HG02885 (cell line): ENCODE data around the gene DIP2C.
"Not testable (repeated sequence)": the region's sequence is repeated elsewhere in the genome, so short reads cannot be mapped to it uniquely, and the experiment has no call there.

Source experiments
- ATAC-seq: cut with Tn5 transposase; IDR thresholded peaks from one replicate; pipeline ENCODE4 v1.9.1; 2021; ENCODE audit warnings: mild to moderate bottlenecking; ENCODE audit not compliant: unreplicated experiment, poor library complexity

The DIP2C gene

DNA sequence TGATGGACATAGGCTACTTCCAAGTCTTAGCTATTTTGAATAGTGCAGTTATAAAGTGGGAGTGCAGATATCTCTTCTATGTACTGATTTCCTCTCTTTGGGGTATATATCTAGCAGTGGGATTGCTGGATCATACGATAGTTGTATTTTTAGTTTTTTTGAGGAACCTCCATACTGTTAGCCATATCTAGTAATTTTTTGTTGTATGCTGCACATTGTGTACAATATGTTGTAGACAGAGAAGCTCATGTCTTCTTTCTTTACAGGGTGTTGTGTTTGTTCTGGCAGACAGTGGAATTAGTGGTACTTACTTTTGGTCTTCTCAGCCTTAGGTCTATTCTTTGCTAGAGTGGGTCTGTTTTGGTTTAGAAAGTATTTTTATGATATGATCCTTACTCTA is 13.7 kb upstream of the DIP2C start:
- ATAC-seq = no peak

DNA sequence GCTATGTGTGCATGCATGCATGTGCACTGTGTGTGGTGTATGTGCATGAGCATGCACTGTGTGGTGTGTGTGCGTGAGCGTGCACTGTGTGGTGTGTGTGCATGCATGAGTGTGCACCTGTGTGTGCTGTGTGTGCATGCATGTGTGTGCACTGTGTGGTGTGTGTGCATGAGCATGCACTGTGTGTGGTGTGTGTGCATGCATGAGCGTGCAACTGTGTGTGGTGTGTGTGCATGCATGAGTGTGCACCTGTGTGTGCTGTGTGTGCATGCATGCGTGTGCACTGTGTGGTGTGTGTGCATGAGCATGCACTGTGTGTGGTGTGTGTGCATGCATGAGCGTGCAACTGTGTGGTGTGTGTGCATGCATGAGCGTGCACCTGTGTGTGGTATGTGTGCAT is 10.7 kb upstream of the DIP2C start:
- not testable (repeated sequence) for ATAC-seq

DNA sequence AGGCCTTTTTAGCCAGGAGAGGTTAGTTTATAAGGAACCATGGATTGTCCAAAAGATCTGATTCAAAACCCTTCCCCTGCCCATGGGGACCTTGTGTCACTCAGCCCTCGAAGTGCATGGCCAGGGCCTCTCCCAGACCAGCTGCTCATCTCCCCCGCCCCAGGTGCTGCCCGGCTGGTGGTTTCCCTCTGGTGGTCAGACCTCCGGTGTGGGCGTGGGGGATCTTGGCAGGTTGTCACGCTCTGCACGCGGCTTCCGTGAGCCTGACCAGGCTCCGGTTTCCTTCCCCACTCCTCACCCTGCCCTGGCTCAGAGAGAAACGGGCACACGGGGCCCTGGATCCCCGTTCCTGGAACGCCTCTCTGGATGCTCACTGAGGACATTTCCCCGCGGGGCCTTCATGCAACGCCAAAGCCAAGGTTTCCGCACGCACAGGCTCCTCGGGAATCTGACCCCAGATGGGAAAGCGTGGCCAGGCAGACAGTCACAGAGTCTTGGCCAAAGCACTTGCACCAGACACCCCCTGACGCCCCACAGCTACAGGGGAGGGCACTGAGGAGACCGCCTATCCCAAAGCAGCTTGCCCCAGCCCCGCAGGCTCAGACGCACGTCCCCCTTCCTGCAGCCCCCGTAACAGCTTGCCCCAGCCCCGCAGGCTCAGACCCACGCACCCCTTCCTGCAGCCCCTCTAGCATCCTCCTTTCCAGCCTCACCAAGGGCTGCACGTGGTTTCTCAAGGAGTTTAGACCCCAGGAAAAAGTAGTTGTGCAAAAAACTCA is 7.8 kb upstream of the DIP2C start:
- ATAC-seq = no peak

DNA sequence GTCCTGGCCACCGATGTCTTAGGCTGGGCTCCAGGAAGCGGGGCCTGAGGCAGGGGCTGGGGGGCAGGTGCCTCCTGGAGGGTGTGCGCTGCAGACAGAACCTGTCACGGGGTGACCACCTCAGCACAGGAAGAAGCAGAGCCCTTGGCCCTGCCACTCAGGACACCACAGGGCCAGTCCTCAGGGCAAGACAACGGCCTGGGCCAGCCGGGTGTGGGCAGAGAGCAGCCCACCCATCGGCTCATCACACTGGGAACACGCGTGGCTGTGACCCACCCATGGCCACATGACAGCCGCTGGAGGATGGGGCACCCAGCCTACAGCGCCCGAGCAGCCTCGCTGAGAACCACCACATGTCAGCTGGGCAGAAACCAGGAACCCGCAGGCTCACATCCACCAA is 5.9 kb upstream of the DIP2C start:
- ATAC-seq = no peak

DNA sequence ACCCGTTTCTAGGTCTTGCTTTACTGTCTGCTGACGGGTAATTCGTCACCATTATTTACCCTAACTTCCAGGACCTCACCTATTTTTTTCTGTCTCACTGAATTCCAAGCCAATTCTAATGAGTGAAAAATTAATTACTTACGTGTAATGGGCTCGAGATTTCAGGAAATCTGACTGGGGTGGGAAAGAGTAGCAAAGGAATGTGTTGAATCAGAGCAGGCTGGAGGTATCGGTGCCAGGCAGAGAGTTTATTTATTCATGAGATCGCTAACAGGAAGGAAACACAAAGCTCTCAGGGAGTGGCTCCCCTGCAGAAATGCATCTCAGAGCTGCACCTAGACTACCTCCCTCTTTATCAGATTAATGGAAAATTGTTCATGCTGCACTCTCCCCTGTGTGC is 4.0 kb upstream of the DIP2C start:
- no peak for ATAC-seq

DNA sequence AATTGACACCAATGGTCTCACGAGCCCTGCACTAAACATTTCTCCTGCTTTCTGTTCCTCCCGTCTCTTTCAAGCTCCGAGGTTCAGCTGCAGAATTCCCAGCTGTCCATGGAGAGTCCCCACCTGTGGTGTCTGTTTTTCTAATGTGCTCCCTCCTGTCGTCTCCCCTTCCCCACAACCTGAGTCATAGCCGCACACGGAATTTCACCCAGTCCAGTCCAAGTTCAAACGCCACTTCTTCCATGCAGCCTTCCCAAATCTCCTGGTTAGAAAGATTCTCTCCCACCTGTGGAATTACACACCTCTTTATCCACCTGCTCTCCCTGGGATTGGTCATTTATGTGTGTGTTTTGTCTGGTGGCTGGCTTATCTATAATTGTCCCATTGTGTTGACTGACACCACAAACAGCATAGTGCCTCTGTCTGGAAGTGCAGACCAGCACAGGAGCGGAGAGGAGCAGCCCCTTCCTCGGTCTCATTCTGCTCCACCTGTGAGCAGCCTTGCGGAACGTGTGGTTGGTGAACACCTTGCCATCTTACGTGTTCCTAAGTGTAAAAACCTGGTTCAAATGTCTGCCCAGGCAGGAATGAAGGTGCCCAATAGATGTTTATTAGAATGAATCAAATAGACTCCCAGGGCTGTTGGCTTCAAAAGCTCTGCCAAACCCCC is 3.3 kb upstream of the DIP2C start:
- ATAC-seq = no peak

DNA sequence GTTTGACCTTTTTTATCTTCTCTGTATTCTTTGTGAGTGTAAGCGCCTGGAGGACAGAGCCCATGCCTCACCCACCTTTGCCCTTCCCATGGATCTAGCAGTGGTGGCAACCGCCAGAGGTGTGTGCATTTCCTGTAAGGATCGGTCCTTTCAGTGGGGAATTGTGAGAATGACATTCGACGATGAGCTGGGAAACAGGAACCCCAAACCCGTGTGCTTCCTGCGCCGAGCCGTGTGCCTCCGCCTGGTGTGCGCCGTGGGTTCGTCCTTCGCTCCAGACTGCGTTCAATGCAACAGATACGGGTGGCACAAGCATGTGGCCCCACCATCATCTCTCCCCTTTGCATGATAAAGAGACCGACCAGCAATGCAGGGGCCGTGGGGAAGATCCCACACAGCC is 1.7 kb upstream of the DIP2C start:
- ATAC-seq = no peak

DNA sequence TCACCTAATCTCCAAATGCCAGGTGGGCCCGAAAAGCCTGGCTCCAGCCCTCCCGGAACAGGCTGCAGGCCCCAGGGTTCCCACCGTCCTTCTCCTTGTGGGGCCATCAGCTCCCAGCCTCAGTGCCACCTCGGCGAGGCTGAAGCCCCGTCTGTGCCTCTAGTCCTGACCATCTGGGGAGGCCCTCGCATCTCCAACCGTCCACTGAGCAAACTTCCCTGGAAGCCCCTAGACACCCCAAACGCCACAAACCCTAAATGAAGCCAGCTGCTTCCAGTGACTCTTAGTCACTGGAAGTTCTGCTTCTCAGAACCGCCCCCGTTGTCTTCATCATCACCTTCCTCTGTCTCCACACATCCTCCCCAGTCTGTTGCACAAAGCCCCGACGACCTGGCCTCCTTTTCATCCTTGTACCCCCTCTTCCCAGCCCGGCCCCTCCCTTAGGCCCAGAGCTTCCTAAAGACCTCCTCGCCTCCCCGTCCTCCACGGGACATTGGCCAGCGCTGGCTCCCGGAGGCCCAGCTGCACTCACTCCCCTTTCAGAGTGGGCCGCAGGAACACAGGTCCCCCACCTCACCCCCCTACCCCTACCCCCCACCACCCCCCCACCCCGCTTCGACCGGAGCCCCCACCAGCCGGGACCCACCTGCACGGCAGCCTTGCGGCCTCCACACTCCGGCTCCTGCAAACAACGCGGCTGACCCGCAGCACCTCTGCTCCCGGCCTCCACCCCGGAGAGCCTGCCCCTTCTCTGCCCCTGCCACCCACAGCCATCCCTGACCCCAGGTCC is 1.1 kb upstream of the DIP2C start:
- no peak for ATAC-seq

DNA sequence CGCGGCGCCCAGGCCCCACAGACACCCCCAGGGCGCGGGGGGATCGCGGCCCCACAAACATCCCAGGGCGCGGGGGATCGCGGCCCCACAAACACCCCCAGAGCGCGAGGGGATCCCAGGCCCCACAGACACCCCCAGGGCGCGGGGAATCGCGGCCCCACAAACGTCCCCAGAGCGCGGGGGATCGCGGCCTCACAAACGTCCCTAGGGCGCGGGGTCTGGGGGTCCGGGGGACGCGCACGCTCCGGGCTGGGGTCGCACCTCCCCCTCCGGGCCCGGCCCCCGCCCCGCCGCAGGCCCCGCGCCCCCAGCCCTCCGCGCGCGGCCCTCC is 382 bp downstream of the DIP2C start:
- no peak for ATAC-seq

DNA sequence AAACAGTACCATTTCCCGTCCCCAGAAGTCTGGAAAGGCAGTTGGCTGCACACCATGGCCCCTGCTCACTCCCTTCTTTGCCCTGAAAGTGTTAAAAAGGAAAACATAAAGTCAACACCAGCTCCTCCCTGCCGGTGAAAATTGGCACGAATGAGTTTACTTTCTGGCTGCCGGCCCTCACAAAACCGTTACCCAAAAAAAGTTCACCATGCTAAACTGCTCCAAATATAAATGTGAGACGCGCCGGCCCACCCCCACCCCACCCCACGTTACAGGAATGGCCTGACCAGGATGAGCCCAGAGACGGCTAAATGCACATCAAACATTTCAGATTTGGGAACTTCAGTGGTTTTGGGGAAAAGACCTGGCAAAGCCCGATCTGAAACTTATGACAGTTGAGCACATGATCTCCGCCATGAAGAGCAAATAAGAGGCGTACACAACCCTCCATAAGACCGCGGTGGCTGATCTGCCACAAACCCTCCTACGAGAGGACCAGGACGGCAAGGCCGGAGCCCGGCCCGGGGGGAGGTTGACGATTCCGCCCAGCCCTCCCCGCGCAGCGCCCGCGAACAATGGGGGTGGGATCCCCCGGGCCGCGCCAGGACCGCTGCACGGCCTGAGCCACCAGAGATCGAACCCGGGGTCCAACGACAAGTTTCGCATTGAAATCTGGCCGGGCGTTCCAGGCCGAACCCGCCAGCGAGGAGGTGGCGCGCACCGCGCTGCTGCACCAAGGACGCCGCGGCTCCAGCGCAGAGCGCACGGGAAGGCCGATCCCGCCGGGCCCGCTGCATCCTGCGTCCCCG is 952 bp downstream of the DIP2C start:
- no peak for ATAC-seq

DNA sequence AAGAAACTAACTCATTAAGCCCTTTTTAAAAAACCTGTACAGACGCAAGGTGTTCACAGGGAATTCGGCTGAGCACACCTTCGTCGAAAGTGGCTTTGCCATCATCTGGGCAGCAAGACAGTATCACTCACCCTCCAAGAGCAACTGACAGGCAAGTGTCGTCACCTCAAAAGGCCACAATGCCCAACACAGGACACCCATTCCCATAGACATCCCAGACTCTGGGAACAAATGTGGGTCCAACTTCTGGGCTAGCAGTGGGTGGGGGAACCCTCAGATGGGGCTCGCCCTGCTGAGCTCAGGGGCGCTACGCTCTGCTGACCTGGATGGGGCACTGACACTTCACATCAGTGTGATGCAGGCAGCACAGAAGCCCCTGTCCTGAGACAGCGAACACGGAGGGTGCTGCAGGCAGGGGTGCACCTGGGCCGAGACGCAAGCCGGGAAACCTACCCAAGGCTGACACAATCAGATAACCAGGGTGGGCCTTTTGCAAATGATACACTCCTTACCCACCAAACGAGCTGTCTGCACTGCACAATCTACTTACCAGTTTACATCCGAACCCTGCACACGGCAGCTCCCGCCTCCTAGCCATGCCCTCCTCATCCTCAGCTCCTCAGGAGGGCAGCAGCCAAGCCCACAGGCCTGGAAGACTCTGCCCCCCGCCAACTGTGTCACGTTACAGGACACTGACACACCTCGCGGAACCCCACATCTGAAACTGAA is 1.7 kb downstream of the DIP2C start:
- ATAC-seq = no peak

DNA sequence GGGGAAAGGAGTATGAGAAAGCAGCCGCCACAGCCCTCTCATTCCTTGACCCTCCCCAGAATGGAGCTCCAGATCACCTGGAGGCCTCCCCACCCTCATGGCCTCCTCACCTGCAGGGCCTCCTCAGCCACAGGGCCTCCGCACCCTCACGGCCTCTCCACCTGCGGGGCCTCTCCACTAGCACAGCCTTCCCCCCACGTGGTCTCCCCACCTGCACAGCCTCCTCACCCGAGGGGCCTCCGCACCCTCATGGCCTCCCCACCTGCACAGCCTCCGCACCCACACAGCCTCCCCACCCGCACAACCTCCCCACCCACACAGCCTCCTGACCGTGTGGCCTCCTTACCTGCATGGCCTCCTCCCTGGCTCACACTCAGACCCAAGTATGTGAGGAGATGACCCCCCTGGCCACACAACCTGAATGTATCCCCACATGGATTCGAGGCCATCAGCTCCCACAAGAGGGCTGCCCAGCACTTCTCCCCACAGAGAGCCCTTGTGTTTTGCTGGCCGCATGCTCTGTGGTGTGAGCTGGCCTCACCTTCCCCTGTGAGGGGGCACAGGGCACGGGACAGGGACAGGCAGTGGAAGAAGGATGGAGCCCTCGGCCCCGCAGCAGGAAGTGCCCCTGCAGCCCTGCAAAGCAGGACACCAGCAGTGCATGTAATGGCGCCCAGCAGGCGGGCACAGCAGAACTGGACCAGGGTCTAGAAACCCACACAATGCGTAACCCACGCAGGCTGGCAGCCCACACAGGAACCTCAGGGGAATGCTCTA is 3.1 kb downstream of the DIP2C start:
- no peak for ATAC-seq

DNA sequence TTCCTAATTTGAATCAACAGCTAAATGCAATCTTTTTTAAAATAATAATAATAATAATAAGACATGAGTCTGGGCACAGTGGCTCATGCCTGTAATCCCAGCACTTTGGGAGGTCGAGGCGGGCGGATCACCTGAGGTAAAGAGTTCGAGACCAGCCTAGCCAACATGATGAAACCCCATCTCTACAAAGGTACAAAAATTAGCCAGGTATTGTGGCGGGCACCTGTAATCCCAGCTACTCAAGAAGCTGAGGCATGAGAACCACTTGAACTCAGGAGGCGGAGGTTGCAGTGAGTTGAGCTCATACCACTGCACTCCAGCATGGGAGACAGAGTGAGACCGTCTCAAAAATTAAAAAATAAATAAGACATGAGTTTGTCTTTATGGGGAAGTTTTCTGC is 3.9 kb downstream of the DIP2C start:
- no peak for ATAC-seq

DNA sequence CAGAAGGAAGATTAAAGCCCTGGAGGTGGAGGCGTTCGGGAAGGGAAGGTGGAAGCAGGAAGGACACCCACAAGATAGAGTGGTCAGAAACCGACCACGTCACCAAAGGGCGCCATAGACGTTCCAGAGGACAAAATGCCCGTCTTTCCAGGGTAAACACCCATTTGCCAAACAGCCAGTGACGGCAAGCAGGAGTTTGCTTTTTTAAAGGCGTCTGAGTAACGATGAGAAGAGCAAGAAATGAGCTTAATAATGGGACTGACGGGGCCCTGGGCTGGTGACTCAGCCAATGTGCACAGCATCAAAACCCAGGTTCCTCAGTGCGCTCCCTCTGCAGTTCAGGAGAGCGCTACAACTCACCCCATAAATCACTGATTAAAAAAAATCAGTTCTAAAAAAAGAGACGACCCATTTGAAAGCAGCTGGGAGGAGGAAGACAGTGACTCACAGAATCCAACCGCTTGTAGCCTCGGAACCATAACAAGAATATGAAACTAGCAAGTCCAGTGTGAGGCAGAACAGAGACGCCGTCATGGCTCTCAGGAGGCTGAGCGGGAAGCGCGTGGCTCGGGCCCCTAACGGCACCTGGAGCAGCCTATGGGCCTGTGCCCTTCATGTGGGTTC is 5.9 kb downstream of the DIP2C start:
- no peak for ATAC-seq

DNA sequence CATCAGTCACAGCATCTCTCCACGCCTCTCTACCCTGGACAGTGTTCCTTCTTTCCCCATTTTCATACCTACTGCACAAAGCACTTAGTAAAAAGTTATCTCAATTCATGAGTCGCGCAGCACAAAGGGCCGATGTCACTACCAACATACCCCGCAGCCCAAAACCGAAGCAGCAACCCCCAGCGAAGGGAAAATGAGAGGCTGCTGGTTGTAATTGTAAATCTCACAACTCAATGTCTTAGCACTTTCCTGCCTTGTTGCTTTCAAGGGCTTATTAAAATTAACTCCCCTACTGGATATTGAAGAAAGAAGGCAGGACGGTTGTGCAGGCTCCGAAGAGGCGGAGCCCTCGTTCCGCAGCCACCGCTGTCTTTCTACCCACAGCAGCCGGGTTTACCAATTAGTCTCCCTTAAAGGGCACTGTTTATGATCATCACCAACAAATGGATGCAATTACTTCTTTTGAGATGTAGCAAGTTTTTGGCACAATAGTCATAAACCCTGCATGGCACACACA is 6.5 kb downstream of the DIP2C start:
- no peak for ATAC-seq

DNA sequence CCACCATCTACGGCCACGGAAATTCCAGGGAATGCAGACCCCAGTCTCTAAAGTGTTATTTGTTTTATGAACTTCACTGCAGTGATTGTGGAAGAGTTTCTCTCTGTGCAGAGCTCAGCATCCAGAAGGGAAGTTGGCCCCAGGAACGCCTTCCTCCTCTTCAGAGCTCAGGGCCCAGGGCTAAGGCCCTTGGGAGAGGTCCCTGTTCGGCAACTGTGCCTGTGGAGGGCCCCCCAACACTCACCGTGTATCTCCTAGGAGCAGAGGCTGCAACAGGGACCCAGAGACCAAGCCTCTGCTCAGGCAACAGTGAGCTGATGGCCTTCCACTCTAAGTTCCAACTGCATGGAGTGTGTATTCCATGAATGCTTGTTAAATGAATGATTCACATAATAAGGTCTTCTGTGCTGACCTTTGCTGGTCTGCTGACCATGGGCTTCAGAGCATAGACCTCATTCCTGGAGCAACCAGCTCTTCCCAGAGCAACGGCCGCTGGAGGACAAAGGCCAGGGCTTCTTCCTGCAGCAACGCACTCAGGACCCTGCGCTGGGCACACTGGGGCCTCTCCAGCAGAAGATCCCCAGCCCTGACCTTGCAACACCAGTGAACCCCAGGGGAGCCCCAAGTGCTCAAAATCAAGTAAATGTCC is 7.7 kb downstream of the DIP2C start:
- no peak for ATAC-seq

DNA sequence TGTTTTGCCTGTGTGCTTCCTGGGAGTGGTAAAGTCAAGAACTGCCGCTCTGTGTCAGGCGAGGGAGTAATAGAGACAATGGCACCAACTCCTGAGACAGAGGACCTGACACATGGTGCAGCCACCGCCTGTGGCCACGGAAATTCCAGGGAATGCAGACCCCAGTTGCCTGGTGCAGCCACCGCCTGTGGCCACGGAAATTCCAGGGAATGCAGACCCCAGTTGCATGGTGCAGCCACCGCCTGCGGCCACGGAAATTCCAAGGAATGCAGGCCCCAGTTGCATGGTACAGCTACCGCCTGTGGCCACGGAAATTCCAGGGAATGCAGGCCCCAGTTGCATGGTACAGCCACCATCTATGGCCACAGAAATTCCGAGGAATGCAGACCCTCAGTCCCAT is 8.7 kb downstream of the DIP2C start:
- ATAC-seq = no peak

DNA sequence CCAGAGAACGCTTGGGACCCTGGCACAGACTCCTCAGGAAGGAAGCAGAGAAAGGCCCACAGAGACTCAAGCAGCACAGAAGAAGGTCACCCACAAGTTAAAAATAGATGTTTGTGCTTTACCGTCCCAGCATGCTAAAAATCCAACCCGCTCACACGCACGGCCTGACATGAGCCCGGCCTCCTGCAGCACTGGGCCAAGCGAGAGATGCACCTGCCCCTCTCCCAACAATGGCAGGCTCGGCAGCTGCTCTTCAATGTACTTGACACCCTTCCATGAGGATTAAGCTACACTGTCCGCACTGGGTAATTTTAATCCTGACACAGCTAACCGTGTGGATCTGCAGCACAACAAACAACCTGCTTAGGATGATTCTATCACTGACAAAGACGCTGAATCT is 9.3 kb downstream of the DIP2C start:
- no peak for ATAC-seq
